ENCODE results near the gene GPHN. TPM values are rescaled to one million over a fixed set of nuclear protein-coding genes. Genes with fewer than 3 reads are reported as not detected.
"Not testable (repeated sequence)": the region's sequence is repeated elsewhere in the genome, so short reads cannot be mapped to it uniquely, and the experiment has no call there.

Gene GPHN
- total RNA-seq, 2 donors from 2014 or later: 18.6 to 20.1 TPM

GRCh38 chr14:66587753-66588152 is 79.8 kb downstream of the GPHN start:
- peaks cover 28% of the 10 kb centered on the region for H3K9me3 Mint-ChIP-seq
- H3K4me3 Mint-ChIP-seq; H3K27me3 Mint-ChIP-seq; H3K27ac Mint-ChIP-seq; H3K4me1 Mint-ChIP-seq (ENCODE audit: low read depth in 2 of 2); DNase-seq (ENCODE audit: low spot score); ATAC-seq: not testable (repeated sequence)
- peaks cover 33% of the 10 kb centered on the region for H3K36me3 Mint-ChIP-seq

DNA sequence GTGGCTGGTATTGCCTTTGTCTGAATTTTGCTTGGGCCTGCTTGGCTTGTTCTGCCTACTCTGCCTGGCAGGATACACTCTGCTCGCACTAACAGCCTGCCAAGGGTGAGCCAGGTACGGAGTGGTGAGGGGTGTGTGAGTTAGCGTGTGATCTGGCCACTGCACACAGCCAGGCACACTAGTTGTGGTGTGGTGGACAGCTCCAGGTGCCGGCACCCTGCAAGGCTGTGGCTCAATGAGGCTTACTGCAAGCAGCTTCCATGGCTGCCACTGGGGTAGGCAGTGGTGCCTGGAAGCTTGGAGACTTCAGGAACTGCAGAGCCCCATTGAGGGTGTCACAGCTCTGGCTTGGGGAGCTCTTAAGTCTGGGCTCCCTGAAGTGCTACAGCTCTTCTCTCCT is 87.4 kb downstream of the GPHN start:
- peaks cover 0 to 3% of the 10 kb centered on the region in 2 donors for H3K4me1 Mint-ChIP-seq (ENCODE audit: low read depth in 2 of 2)
- H3K4me3 Mint-ChIP-seq: no peak overlapping the region
- H3K9me3 Mint-ChIP-seq: peaks cover 9% of the 10 kb centered on the region
- H3K36me3 Mint-ChIP-seq: peaks cover 4% of the 10 kb centered on the region
- no peak overlapping the region for H3K27ac Mint-ChIP-seq
- H3K27me3 Mint-ChIP-seq: no peaks in the 10 kb centered on the region
- ATAC-seq (peak in 1 of 2 donors; percentile 48), DNase-seq (ENCODE audit: low spot score) (no peak)

DNA sequence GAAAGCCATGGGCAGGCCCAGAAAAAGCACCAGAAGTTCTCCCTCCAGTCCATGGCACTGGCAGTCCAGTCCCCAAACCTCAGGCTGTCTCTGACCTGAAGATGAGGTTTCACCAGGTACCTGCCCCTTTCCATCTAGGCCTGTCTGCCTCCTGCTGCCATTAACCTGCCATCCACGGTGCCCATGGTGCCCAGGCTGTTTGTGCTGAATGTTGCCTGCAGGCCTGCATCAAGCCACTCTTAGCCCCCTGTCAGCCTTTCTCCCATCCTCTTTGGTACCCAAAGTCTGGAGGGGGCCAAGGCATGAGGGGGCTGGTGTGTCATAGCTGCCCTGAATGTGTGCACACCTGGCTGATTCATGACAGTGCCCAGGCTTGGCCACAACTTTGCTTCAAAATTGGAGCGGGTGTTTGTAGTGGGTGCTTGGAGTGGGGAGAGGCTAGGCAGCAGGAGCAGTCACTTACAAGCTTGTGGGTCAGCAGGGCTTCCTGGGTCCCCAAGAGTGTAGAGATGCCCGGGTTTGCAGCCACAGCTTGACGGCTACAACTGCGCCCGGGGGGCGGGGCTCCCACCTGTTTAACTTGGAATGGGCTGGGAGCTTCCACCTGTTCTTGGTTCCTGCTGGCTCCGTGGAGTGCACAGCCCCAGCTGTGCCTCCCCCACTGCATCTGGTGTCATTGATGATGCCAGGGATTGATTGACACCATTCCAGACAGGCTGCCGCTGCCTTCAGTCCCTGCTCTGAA is 88.5 kb downstream of the GPHN start:
- H3K4me1 Mint-ChIP-seq (ENCODE audit: low read depth in 2 of 2): peaks cover 0 to 3% of the 10 kb centered on the region in 2 donors
- DNase-seq (ENCODE audit: low spot score) (no peak), ATAC-seq (no peak)
- peaks cover 4% of the 10 kb centered on the region for H3K36me3 Mint-ChIP-seq
- no peak overlapping the region for H3K4me3 Mint-ChIP-seq
- no peaks in the 10 kb centered on the region for H3K27me3 Mint-ChIP-seq
- no peak overlapping the region for H3K27ac Mint-ChIP-seq
- H3K9me3 Mint-ChIP-seq: peaks cover 8% of the 10 kb centered on the region

GRCh38 chr14:66600416-66600815 is 92.5 kb downstream of the GPHN start:
- ATAC-seq: no peak
- Mint-ChIP-seq H3K27ac (no peak overlapping the region), H3K9me3 (peaks cover 4% of the 10 kb centered on the region), H3K4me1 (ENCODE audit: low read depth in 2 of 2) (peaks cover 5 to 7% of the 10 kb centered on the region in 2 donors), H3K36me3 (peaks cover 4% of the 10 kb centered on the region), H3K4me3 (no peak overlapping the region), H3K27me3 (no peaks in the 10 kb centered on the region)
- no peak for DNase-seq (ENCODE audit: low spot score)

GRCh38 chr14:66601932-66602578 is 94.1 kb downstream of the GPHN start:
- ATAC-seq (peak in 1 of 2 donors; percentile 59), DNase-seq (ENCODE audit: low spot score) (no peak)
- Mint-ChIP-seq H3K27me3 (no peaks in the 10 kb centered on the region), H3K4me3 (peak overlapping the region; percentile 10), H3K4me1 (ENCODE audit: low read depth in 2 of 2) (peaks cover 5 to 7% of the 10 kb centered on the region in 2 donors), H3K27ac (peak overlapping the region; percentile 11 to 83), H3K9me3 (peaks cover 8% of the 10 kb centered on the region), H3K36me3 (peaks cover 4% of the 10 kb centered on the region)

DNA sequence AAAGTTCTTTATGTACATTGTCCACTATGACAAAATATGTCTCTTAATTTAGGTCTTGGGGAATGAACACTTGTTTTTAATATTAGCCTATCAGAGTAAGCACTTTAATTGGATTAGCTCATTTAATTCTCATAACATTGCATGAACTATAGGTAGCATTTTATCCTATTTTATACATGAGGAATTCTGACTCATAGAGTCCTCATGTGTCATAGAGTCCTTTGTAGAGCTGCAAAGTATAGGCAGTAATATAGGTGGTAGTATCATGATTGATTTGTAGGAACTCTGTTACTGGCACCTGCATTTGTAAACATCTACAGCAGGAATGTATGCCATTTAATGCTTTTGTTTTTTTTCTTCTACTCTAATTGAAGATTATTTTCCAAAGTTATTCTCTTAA is 96.0 kb downstream of the GPHN start:
- no peak for ATAC-seq
- H3K36me3 Mint-ChIP-seq: peaks cover 7% of the 10 kb centered on the region

GRCh38 chr14:66606826-66607225 is 98.9 kb downstream of the GPHN start:
- ATAC-seq (no peak), DNase-seq (ENCODE audit: low spot score) (no peak)
- no peak overlapping the region for H3K27ac Mint-ChIP-seq
- no peaks in the 10 kb centered on the region for H3K27me3 Mint-ChIP-seq
- H3K36me3 Mint-ChIP-seq: peaks cover 7% of the 10 kb centered on the region
- no peak overlapping the region for H3K4me3 Mint-ChIP-seq
- H3K4me1 Mint-ChIP-seq (ENCODE audit: low read depth in 2 of 2): peaks cover 7 to 11% of the 10 kb centered on the region in 2 donors
- H3K9me3 Mint-ChIP-seq: peaks cover 20% of the 10 kb centered on the region

More for the DNA sequence above, 96.0 kb downstream of the GPHN start:
- Mint-ChIP-seq H3K4me3 (no peak overlapping the region), H3K27ac (no peak overlapping the region), H3K27me3 (no peaks in the 10 kb centered on the region), H3K4me1 (ENCODE audit: low read depth in 2 of 2) (peaks cover 7% of the 10 kb centered on the region in 2 donors), H3K9me3 (peaks cover 15% of the 10 kb centered on the region)
- no peak for DNase-seq (ENCODE audit: low spot score)

GRCh38 chr14:66610154-66610563 is 102.2 kb downstream of the GPHN start:
- H3K4me1 Mint-ChIP-seq (ENCODE audit: low read depth in 2 of 2): peaks cover 4 to 7% of the 10 kb centered on the region in 2 donors
- peaks cover 25% of the 10 kb centered on the region for H3K9me3 Mint-ChIP-seq
- no peak overlapping the region for H3K27ac Mint-ChIP-seq
- peaks cover 14% of the 10 kb centered on the region for H3K36me3 Mint-ChIP-seq
- ATAC-seq (peak in 1 of 2 donors; percentile 38), DNase-seq (ENCODE audit: low spot score) (no peak)
- no peaks in the 10 kb centered on the region for H3K27me3 Mint-ChIP-seq
- H3K4me3 Mint-ChIP-seq: no peak overlapping the region

- Mint-ChIP-seq H3K9me3 (peaks cover 20% of the 10 kb centered on the region), H3K4me1 (ENCODE audit: low read depth in 2 of 2) (peaks cover 4 to 7% of the 10 kb centered on the region in 2 donors), H3K36me3 (peaks cover 18% of the 10 kb centered on the region), H3K27me3 (no peaks in the 10 kb centered on the region), H3K4me3 (no peak overlapping the region), H3K27ac (no peak overlapping the region)
- no peak for ATAC-seq
- no peak for DNase-seq (ENCODE audit: low spot score)
Observed at GRCh38 chr14:66613344-66613743, 105.4 kb downstream of the GPHN start.

GRCh38 chr14:66619952-66620351 is 112.0 kb downstream of the GPHN start:
- H3K4me1 Mint-ChIP-seq (ENCODE audit: low read depth in 2 of 2): peaks cover 4 to 7% of the 10 kb centered on the region in 2 donors
- peaks cover 9% of the 10 kb centered on the region for H3K9me3 Mint-ChIP-seq
- peaks cover 16% of the 10 kb centered on the region for H3K36me3 Mint-ChIP-seq
- H3K27ac Mint-ChIP-seq: no peak overlapping the region
- ATAC-seq (no peak), DNase-seq (ENCODE audit: low spot score) (no peak)
- no peaks in the 10 kb centered on the region for H3K27me3 Mint-ChIP-seq
- no peak overlapping the region for H3K4me3 Mint-ChIP-seq

GRCh38 chr14:66623838-66624237 is 115.9 kb downstream of the GPHN start:
- H3K4me3 Mint-ChIP-seq: no peak overlapping the region
- peaks cover 4 to 7% of the 10 kb centered on the region in 2 donors for H3K4me1 Mint-ChIP-seq (ENCODE audit: low read depth in 2 of 2)
- no peak for DNase-seq (ENCODE audit: low spot score)
- H3K27me3 Mint-ChIP-seq: no peaks in the 10 kb centered on the region
- H3K9me3 Mint-ChIP-seq: peaks cover under 1% of the 10 kb centered on the region
- no peak for ATAC-seq
- peaks cover under 1% of the 10 kb centered on the region for H3K36me3 Mint-ChIP-seq
- H3K27ac Mint-ChIP-seq: no peak overlapping the region

DNA sequence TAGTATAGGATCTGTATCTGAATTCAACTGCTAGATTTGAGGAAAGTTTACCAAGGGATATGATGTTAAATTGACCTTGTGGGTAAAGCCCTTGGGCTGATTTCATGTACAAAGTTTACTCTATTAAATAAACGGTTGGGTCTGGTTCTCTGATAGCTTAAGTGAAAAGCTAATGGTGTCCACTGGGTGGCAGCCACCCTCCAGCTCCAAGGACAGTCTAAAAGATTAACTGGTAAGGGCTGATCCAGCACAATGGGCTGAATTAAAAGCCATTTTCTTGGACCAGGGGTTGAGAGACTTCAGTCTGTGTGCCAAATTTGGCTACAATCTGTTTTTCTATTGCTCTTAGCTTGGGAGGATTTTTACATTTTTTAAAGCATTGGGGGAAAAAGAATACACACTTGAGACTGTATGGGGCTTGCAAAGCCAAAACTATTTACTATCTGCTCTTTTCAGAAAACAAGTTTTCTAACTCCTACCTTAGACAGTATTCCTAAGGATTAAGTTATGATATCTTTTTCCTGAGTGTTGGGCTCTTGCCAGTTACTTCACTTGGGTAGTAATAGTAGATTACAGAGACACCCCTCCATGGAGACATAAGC is 116.5 kb downstream of the GPHN start:
- H3K4me3 Mint-ChIP-seq: no peak overlapping the region
- peaks cover 4 to 7% of the 10 kb centered on the region in 2 donors for H3K4me1 Mint-ChIP-seq (ENCODE audit: low read depth in 2 of 2)
- H3K27me3 Mint-ChIP-seq: no peaks in the 10 kb centered on the region
- no peak overlapping the region for H3K27ac Mint-ChIP-seq
- no peaks in the 10 kb centered on the region for H3K36me3 Mint-ChIP-seq
- DNase-seq (ENCODE audit: low spot score) (no peak), ATAC-seq (peak in 1 of 2 donors; percentile 51)
- H3K9me3 Mint-ChIP-seq: no peaks in the 10 kb centered on the region

- H3K9me3 Mint-ChIP-seq: no peaks in the 10 kb centered on the region
- no peaks in the 10 kb centered on the region for H3K4me1 Mint-ChIP-seq (ENCODE audit: low read depth in 2 of 2)
- no peak overlapping the region for H3K27ac Mint-ChIP-seq
- ATAC-seq (no peak), DNase-seq (ENCODE audit: low spot score) (no peak)
- H3K36me3 Mint-ChIP-seq: no peaks in the 10 kb centered on the region
- H3K27me3 Mint-ChIP-seq: no peaks in the 10 kb centered on the region
- H3K4me3 Mint-ChIP-seq: no peak overlapping the region
Observed at GRCh38 chr14:66628636-66629035, 120.7 kb downstream of the GPHN start.

- H3K4me3 Mint-ChIP-seq: no peak overlapping the region
- H3K36me3 Mint-ChIP-seq: no peaks in the 10 kb centered on the region
- no peak for DNase-seq (ENCODE audit: low spot score)
- no peaks in the 10 kb centered on the region for H3K9me3 Mint-ChIP-seq
- no peaks in the 10 kb centered on the region for H3K27me3 Mint-ChIP-seq
- H3K4me1 Mint-ChIP-seq (ENCODE audit: low read depth in 2 of 2): no peaks in the 10 kb centered on the region
- no peak for ATAC-seq
- H3K27ac Mint-ChIP-seq: no peak overlapping the region
Observed at GRCh38 chr14:66629499-66629898, 121.6 kb downstream of the GPHN start.
